BJ (cell line): ENCODE data around the gene HBS1L. TPM values are rescaled to one million over a fixed set of nuclear protein-coding genes. Genes with fewer than 3 reads are reported as not detected.

Experiments
- CTCF ChIA-PET: fragments of 350-600 bp; formaldehyde crosslinking; extraction: SDS; loops from one replicate; lab custom pipeline; 2021; ENCODE audit warnings: antibody characterized with exemption, inconsistent platforms; lab: Yijun Ruan, JAX
- POLR2A ChIA-PET: fragments of 300-600 bp; sonication (Branson Sonifier 250); formaldehyde crosslinking; extraction: SDS; loops from one replicate; lab custom pipeline; 2021; ENCODE audit warnings: antibody characterized with exemption; lab: Charles Lee
- DNase-seq: peaks from one replicate; pipeline ENCODE4 v3.0.0-alpha.2; 2011; ENCODE audit warnings: low read depth
- H3K27me3 ChIP-seq: 2 replicates; pipeline ENCODE4 v1.6.0; 2011; ENCODE audit warnings: low read length; ENCODE audit not compliant: control insufficient read depth, insufficient read depth
- H3K36me3 ChIP-seq: 2 replicates; pipeline ENCODE4 v1.5.1; 2011; ENCODE audit warnings: low read length; ENCODE audit not compliant: control insufficient read depth, insufficient read depth
- H3K4me3 ChIP-seq: 2 replicates; pipeline ENCODE4 v1.5.1; 2011; ENCODE audit warnings: low read depth, mild to moderate bottlenecking, control low read depth, low read length
- CTCF ChIP-seq: IDR thresholded peaks from 2 replicates; pipeline ENCODE4 v1.5.1; 2011; ENCODE audit warnings: low read depth, mild to moderate bottlenecking, control low read depth, inconsistent platforms, low read length, moderate library complexity; ENCODE audit not compliant: insufficient read depth
- polyA plus RNA-seq: library from polyadenylated mRNA; depleted of rRNA; stranded (reverse); fragments of >200 nt; gene quantifications from 2 replicates; pipeline ENCODE4 v1.2.3, GENCODE V29; 2011

The HBS1L gene
- polyA plus RNA-seq, 1 experiment, result 44.3 TPM

GRCh38 chr6:135014353-135014832 is 40.2 kb downstream of the HBS1L start:
- CTCF ChIA-PET, result no interaction called here
- Histone ChIP-seq H3K27me3 (no peaks in the 10 kb centered on the region), H3K4me3 (no peak overlapping the region), H3K36me3 (no peaks in the 10 kb centered on the region; the same call in 1 of the 2 replicates)
- no peak for TF ChIP-seq CTCF
- POLR2A ChIA-PET, result no interaction called here
- no peak for DNase-seq

- H3K27me3 ChIP-seq, result no peaks in the 10 kb centered on the region
- ChIA-PET CTCF (no interaction called here), POLR2A (no interaction called here)
- no peak overlapping the region for H3K4me3 ChIP-seq
- TF ChIP-seq CTCF, result no peak
- DNase-seq, result no peak
- no peaks in the 10 kb centered on the region; the same call in 1 of the 2 replicates for H3K36me3 ChIP-seq
Measured at GRCh38 chr6:135013211-135013610, 41.4 kb downstream of the HBS1L start.

- POLR2A ChIA-PET, result no interaction called here
- DNase-seq, result peak; percentile 31
- CTCF ChIA-PET, result no interaction called here
Measured at GRCh38 chr6:135012764-135013163, 41.9 kb downstream of the HBS1L start.

GRCh38 chr6:135012349-135012748 is 42.3 kb downstream of the HBS1L start:
- DNase-seq, result no peak
- Histone ChIP-seq H3K27me3 (no peaks in the 10 kb centered on the region), H3K36me3 (no peaks in the 10 kb centered on the region; the same call in 1 of the 2 replicates), H3K4me3 (no peak overlapping the region)
- TF ChIP-seq CTCF, result no peak
- ChIA-PET CTCF (no interaction called here), POLR2A (no interaction called here)

More at GRCh38 chr6:135012764-135013163, 41.9 kb downstream of the HBS1L start:
- no peak overlapping the region for H3K4me3 ChIP-seq
- no peak for TF ChIP-seq CTCF
- H3K27me3 ChIP-seq, result no peaks in the 10 kb centered on the region
- H3K36me3 ChIP-seq, result no peaks in the 10 kb centered on the region; the same call in 1 of the 2 replicates

- DNase-seq, result no peak
- H3K4me3 ChIP-seq, result no peak overlapping the region
- ChIA-PET POLR2A (no interaction called here), CTCF (interaction anchor here (1.3 kb wide), 1 partner anchor 10 kb away, joined by 6 read pairs; no protein-coding TSS in a partner anchor)
- H3K27me3 ChIP-seq, result no peaks in the 10 kb centered on the region
- no peaks in the 10 kb centered on the region for H3K36me3 ChIP-seq
- no peak for TF ChIP-seq CTCF
Measured at GRCh38 chr6:135008941-135009290, 45.7 kb downstream of the HBS1L start.
